ENCODE measurements around the gene ISCA2.

The ISCA2 gene

DNA sequence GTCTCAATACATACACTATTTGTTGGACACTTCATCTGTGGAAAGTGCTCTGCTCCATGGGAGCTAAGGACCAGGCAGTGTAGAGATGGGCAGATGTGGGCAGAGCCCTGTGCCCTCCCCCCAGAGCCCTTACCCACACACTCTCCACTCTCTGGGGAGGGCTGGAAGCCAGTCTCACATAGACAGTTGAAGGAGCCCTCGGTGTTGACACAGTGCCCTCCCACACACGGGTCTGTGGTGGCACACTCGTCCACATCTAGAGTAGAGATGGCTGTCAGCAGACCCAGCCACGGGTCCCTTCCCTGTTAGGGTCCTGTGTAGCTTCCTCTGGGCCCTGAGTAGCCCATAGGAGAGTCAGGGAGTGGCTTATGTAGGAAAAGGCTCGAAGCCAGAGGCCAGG, 14.3 kb downstream of the ISCA2 start:
- no peak for DNase-seq (ENCODE audit: low read depth in 1 of 2, low spot score in 1 of 2)

DNA sequence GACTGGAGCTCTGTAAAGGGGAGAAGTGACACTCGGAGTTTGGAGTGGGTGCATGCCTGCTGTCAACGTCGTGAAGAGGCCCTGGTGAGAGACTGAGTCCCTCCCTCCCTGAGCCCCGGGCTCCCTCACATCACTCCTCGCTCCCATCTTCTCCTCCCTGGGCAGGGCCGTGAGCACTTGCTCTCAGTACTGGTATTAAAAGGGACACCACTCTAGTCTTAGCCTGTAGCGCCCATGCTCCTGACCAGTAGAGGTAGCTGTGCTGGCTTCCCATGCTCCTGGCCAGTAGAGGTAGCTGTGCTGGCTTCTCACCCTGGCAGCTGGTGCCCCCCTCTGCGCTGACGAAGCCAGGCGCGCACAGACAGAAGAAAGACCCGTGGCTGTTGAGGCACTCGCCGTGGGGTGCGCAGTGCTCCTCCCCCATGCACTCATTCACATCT, 14.7 kb downstream of the ISCA2 start:
- no peak for DNase-seq (ENCODE audit: low read depth in 1 of 2, low spot score in 1 of 2)

DNA sequence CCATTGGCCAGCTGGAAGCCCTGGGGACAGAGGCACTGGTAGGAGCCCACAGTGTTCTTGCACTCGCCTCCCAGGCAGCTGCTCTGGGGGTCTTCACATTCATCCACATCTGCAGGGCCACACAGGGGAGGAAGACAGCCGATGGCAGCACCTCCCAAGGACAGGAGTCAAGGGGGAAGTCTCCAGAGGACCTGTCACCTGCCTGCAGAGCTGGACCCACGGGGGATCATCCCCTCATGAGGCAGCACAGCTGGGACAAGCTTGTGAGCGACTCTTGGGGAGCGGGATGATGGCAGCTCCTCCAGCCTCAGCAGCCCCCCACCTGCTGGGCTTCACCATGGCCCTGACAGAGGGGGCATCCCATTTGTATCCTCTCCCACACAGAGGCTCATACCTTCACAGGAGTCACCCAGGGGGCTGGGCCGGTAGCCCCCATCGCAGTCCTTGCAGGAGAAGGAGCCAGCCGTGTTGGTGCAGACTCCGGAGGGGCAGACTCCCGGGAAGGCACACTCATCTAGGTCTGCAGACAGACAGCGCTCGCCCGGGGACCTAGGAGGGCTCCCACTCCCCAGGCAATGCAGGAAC, 15.4 kb downstream of the ISCA2 start:
- no peak for DNase-seq (ENCODE audit: low read depth in 1 of 2, low spot score in 1 of 2)

DNA sequence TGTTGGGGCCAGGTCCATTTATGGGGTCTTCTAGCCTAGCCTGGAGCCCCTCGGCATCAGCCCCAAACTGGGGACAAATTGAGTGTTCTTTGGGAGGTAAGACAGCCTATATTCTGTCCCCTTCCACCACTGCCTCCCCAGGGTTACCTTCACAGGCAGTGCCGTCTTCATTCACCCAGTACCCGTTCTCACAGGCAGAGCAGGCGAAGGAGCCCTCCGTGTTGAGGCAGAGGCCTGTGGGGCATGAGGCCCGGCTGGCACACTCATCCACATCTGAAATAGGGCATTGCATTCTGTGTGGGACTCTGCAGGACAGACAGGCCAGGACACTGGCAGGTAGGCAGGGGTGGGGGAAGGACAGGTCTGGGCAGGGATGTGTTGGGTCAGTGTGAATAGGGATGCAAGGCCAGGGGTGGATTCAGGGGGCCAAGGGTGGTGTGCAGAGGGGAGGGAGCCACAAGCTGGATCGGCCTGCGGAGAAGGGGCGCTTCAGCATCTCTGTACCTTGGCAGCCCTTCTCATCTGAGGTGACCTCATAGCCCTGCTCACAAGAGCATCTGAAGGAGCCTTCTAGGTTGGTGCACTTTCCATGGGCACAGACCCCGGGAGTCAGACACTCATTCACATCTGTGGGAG, 16.1 kb downstream of the ISCA2 start:
- DNase-seq (ENCODE audit: low read depth in 1 of 2, low spot score in 1 of 2): no peak

DNA sequence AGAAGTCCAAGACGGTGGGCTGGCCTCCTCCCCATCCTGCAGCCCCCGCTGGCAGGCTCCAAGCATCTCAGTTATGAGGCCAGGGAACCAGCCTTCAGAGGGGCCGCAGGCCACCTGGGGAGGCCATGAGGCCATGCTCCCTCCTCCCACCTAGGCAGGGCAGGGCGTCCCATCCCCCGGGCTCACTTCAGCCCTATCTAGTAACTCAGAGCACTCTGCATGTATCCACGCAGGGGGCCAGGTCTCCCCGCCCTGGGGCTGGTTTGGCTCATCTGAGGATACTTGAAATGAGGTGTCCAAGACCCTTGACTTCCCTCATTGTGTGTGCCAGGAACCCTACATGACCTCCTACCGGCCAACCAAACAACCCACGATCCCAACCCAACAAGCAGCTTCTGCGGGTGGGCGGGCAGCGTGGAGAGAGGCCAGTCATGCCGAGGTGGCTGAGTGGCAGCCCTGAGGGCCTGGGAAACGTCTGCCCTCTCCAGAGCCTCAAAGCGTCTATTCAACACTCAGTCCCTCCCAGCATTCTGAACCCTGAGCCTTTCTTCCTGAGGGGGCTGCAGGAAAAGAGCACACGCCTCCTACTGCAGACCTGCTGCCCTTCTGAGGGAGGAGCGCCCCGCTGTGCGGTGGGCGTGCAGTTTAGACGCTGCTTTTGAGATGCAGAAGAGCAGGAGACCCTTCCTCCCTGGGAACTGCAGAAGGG, 16.8 kb downstream of the ISCA2 start:
- DNase-seq (ENCODE audit: low read depth in 1 of 2, low spot score in 1 of 2): no peak

DNA sequence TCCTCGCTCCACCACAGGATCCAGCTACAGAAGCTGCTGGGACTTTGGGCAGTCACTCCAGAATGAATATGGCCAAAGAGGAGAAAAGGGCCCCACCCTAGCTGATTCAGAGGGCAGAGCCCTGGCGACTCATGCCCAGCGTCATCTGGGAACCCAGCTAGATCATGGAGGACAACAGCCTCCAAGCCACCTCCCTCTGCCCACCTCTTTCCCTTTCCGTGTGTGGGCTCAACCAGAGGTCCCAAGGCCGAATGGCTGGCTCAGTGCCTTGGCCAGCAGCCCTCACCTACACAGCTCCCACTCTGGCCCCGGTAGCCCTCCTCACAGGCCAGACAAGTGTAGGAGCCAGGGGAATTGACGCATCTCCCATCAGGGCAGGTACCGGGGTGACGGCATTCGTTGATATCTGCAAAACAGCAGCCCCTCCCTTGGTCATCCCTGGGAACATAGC, 17.4 kb downstream of the ISCA2 start:
- no peak for DNase-seq (ENCODE audit: low read depth in 1 of 2, low spot score in 1 of 2)

DNA sequence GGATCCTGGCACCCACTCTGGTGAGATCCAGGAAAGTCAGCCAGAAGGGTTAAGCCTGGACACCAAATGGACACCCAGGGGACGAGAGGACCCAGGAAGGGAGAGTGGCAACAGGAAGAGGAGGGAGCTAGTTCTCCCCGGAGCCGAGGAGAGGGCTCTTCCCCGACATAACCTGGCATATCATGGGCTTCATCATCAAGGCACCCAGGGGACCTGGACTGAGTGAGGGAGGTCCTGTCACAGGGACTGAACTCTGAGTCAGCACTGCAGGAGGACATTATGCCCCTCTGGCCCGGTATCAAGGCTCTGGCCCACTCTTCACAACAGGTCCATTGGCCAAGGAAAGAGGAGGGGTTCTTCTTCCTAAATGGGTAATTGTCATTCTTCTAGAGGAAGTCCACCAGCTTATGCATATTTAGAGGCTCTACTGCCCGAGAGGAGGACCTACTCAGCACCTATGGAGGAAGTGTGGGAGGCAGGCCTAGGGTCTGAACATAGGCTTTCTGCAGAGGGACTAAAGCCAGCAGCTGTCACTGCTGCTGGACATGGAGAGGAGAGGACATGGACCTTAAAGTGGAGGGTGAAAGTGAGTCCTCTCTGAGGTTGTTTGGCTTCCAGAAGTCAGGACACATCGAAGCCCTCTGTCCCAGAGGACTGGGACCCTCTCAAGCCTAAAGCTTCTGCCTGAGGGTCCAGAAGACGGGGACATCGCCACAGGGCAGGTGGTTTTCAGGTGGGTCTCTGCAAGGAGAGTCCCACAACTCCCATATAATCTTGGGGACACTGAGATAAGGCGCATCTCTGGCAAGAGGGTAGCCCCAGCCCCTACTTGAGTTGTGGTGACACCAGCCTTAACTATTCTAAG, 18.6 kb downstream of the ISCA2 start:
- DNase-seq (ENCODE audit: low read depth in 1 of 2, low spot score in 1 of 2): no peak

DNA sequence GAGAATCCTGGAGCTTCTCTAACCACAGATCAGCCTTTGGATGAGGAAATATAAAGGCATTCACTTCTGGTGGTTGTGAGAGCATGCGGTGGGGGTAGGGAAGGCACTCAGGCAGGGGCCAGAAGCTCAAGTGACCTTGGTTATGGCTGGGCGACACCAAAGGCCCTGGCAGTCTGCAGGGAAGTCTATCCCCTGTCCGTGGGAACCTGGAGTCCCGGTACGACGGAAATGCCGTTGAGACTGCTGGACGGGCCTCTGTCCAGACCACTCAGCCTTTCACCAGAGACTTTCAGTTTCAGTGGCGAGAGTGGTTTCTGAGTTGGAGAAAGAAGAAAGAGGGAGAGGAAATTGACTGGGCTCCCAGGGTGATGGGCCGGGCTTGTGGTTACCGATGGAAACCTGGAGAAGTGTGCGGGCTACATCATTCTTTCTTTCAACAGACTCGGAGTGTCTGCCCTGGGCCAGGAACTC, 20.9 kb downstream of the ISCA2 start:
- DNase-seq (ENCODE audit: low read depth in 1 of 2, low spot score in 1 of 2): no peak

DNA sequence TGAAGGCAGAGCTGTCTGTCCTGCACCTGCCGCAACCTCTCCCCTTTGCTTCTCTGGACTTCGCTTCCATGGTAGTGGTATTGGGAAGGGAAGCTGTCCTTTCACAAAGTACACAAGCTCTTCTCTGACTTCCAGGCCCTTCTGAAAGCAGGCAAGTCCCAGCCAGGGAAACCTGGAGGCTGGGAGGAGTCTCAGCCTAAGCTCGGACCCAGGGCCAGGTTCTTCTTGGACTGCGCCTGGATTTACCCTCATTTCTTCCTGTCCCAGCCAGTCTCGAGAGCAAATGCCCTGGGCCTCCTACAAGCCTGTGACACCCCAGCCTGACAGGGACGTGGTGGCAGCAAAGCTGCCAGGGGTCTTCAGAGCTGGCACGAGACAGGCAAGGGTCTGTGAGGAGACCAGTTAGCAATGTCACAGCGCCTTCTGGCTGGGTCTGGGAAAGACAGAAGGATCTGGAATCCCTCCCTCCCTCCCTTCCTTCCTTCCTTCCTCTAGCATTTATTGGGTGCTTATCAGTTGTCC, 22.4 kb downstream of the ISCA2 start:
- no peak for DNase-seq (ENCODE audit: low read depth in 1 of 2, low spot score in 1 of 2)

DNA sequence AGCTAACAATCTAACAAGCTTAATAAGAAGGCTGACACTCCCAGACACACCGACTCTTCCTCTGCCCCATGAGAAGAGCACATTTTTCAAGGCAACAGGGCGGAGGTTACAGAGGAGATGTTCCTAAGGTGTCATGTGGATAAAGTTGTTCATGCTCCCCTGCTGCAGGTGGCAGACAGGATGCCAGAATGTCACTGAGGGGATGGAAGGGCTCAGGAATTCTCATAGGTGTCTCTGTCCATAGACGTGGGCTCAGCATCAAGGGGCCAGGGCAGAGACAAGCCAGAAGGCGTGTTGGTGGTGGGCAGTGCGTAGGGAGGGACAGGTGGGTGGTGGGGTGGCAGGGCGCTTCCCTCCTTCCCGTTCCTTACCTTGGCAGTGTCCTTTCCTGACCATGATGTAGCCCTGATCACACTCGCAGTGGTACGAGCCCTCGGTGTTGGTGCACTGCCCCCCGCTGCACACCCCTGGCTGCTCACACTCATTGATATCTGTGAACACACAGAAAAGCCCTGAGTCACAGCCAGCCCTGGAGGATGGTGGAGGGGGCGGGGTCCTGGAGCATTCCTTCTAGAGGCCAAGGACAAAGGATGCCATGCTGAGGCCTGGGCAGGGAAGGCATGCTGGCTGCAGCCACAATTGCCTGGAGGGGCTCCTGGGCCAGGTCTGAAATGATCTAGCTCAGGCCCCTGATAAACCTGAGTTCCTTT, 23.0 kb downstream of the ISCA2 start:
- no peak for DNase-seq (ENCODE audit: low read depth in 1 of 2, low spot score in 1 of 2)

DNA sequence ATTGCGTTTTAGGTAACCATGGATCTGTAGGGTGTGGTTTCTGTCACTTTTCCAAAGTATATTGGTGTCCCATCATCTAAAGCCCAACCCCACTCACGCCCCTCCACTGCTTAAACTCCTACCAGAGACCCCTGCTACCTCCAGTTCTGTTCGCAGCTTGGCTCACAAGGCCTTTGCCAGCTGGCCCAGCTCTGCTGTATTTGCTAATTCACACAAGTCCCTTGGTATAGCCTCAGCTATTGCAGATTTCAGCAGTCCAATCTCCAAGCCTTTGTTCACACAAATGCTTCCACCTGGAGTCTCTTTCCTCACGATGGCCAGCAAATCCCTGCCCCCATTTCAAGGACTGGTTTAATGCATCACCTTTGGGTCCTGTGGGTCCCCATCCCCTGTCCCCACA, 24.2 kb downstream of the ISCA2 start:
- DNase-seq (ENCODE audit: low read depth in 1 of 2, low spot score in 1 of 2): no peak

DNA sequence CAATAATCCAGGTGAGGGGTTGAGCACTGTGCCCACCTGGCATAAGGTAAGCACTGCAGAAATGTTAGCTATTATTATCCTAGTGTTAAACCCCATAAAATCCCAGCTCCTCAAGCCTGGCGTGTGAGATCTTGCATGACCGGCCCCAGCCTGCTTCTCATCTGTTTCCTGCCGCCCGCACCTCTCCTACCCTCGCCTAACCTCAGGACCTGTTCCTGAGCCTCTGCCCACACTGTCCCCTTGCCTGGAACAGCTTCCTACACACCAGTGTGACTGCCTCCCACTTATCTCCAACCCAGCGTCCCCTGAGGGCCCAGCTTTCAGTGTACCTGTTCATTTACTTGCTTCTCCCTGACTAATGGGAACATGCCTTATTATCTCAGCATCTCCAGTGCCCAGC, 24.7 kb downstream of the ISCA2 start:
- DNase-seq (ENCODE audit: low read depth in 1 of 2, low spot score in 1 of 2): no peak

DNA sequence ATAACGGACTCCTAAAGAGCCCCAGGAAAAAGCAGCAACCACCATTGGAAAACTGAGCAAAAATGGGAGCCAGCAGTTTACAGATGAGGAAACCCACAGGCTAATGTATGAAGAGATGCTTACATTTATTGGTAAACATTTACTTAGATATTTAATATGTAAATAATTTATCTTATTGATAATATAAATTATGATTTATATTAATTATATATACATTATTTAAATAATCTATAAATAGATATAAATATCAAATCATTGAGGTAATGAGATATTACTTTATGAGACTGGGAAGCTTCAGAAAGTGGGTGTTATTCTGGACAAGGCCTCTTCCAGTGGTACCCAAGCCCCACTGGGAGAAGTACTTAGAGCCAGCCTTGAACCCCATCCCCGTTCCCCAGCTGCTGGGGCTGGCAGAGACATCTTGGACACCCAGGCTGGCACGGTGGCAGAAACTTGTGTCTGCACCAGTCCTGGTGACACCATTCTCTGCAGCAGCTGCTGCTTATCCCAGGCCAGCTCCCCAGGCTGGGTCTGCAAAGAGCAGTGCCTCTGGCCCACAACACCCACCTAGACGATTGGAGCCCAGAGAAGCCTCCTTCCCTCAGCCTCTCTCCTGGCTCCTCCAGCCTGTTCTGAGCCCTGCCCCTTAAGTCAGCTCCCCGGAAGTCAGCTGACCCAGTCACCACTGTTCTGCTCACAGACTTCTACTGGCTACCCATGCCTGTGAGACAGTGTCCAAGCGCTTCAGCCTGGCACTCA, 25.9 kb downstream of the ISCA2 start:
- DNase-seq (ENCODE audit: low read depth in 1 of 2, low spot score in 1 of 2): no peak

DNA sequence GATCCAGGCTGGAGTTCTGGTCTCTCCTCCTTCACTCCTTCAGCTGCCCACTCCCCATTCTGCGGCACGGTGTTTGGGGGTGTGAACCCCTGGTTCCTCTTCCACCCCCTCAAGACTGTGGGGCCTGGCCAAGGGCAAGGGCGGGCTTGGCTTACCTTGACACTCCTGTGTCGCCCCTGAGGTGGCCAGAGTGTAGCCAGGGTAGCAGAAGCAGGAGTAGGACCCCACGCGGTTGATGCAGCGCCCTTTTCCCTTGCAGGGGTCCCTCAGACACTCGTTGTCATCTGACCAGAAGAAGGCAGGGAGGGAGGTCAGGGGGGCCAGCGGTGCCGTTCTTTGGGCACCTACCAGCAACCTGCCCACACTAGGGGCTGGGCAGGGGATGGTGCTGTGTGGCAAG, 28.2 kb downstream of the ISCA2 start:
- no peak for DNase-seq (ENCODE audit: low read depth in 1 of 2, low spot score in 1 of 2)

DNA sequence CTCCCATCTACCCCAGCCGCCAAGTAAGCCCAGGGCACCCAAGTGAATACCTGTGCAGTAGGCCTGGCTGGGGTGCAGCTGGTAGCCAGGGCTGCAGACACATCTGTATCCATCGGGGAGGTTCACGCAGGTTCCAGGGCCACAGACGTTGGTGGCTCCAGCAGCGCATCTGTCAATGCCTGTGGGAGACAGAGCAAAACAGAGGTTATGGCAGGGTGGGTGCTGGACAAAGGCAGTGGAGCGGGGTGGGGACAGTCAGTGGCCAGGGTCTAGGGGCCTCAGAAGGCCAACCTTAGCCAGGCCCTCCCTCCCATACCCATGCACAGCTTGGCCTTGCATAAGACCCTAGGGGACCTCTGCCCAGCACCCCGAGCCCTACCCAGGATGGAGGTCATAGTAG, 29.2 kb downstream of the ISCA2 start:
- DNase-seq (ENCODE audit: low read depth in 1 of 2, low spot score in 1 of 2): no peak

DNA sequence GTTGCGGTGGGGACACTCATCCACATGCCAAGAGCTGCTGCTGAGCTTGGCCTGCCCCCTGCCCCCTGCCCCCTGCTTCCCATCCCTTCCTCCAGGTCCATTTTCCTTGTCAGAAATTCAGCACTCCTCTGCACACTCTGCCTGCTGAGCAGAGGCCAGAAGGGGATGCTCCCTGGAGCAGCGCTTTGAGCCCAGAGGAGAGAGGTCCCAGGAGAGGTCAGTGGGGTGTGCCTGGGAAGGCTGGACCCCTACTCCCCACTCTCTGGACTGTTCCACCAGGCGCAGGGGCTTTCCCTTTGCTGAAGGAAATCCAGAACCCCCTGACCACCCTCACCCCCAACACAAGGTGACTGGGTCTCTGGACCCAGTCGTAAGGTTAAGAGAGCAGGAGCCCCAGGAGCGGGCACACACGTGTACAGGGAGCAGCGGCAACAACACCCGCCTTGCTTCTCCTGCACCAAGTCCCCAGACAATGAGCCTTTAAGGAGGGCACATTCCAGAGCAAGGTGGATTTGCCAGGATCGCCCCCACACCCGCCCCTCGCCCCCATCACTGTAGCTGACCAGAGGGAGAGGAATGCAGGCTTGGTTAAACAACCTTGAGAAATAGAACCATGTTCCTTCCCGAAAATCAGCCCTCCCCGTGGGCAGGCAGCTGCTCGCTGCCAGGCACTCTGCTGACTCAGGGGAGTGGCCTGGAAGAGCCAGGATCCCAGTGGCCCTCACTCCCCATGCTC, 30.7 kb downstream of the ISCA2 start:
- DNase-seq (ENCODE audit: low read depth in 1 of 2, low spot score in 1 of 2): no peak

DNA sequence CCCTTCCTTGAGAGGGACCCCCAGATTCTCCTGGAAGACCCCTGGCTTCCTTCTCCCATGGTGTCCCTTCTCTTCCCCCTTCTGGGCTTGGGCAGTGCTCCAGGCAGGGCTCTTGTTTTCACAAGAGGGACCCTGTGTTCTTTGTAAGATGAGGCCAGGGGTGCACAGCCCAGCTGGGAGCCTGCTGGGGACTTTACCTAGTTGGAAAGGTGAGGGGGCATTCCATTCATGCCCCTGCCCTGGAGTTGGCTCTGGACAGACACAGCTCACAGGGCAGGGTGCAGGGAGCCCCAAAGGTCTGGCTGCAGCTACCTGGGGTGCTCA, 31.2 kb downstream of the ISCA2 start:
- DNase-seq (ENCODE audit: low read depth in 1 of 2, low spot score in 1 of 2): no peak

DNA sequence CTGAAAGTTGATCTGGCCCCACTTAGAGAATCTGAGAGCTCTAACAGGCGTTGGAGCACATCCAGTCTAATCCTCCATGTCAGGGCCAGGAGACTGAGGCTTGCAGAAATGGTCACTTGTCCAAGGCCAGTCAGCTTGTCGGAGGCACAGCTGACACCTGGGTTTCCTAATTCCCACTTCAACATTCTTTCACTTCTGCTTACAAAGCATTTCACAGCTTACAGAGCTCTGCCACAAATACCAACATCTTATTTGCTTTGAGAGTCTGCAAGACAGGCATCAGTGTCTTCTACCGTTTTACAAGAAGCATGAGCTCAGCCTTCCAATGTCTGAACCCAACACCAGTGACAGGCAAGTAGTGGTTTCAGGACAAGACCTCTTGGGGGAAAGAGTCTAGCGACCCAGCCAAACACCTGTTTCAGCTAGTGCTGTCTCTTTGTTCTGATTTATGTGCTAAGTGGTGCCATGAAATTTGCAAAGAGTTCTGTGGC, 31.8 kb downstream of the ISCA2 start:
- no peak for DNase-seq (ENCODE audit: low read depth in 1 of 2, low spot score in 1 of 2)

DNA sequence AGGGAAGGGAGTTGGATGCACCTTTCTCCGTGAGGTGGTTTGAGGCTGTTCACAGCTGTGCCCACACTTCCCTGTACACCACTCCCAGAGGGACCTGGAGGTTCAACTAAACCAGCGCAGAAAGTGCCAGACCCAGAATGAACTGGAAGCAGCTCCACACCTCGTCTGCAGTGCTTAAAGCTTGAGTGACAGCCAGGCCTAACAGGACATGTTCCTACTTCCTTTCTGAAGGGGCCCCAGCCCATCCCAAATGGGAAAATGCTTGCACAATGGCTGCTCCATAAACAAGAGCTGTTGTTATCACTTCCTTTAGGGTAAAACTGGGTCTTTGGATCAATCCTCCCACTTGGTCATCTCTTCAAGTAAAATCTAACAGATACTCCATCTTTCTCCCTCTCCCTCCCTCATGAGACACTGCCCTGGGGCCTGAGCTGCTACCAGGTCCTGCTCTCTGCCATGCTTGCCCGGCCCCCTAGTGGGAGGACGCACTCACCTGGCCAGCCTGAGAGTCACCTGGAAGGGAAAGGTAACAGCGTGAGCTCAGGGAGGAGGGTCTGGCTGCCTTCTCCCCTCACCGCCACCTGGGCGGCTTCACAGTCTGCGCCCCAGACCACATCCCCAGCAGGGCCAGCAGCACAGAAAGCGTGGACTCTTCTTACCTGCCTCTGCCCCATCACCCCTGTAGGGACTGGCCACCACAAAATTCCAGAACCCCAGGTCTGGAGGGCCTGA, 33.5 kb downstream of the ISCA2 start:
- no peak for DNase-seq (ENCODE audit: low read depth in 1 of 2, low spot score in 1 of 2)
